Coronary artery (tissue), 2 donors: ENCODE measurements around the gene LMBR1.

Source experiments
- DNase-seq: peaks from one replicate; pipeline ENCODE4 v3.0.0-alpha.2; 2017; ENCODE audit warnings: low spot score
- H3K27ac ChIP-seq, 2 donors: fragments of 200-600 bp; sonication (generic); one replicate each; pipeline ENCODE4 v1.5.1; 2016 to 2019
- H3K4me3 ChIP-seq: fragments of 200-600 bp; sonication (generic); 2 replicates; pipeline ENCODE4 v1.5.1; 2016; ENCODE audit warnings: mild to moderate bottlenecking, moderate library complexity
- TF ChIP-seq, protein P1 (sequence below): fragments of 200-600 bp; sonication (generic); IDR thresholded peaks from one replicate; pipeline ENCODE4 v1.5.1; 2019; ENCODE audit warnings: antibody characterized with exemption

Gene LMBR1

DNA sequence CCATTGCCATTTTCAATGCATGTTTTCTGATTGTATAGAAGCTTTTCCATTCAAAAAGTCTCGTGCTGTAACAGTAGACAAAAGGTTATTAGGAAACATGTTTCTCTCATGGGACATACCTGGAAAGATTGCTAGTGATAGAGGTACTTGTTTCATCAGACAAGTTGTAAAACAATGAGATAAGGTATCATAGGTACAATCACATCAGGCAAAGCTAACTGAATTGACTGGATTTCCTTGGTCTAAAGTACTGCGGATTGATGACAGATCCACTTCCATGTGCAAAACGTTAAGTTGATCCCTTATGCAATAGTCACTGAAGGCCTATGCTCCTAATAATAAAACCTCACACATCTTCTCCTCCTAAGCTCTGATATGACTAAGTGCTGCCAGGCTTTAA is 258.9 kb downstream of the LMBR1 start:
- DNase-seq = no peak
- Histone ChIP-seq H3K27ac (no peak overlapping the region), H3K4me3 (no peak overlapping the region)
- TF ChIP-seq, protein P1, sequence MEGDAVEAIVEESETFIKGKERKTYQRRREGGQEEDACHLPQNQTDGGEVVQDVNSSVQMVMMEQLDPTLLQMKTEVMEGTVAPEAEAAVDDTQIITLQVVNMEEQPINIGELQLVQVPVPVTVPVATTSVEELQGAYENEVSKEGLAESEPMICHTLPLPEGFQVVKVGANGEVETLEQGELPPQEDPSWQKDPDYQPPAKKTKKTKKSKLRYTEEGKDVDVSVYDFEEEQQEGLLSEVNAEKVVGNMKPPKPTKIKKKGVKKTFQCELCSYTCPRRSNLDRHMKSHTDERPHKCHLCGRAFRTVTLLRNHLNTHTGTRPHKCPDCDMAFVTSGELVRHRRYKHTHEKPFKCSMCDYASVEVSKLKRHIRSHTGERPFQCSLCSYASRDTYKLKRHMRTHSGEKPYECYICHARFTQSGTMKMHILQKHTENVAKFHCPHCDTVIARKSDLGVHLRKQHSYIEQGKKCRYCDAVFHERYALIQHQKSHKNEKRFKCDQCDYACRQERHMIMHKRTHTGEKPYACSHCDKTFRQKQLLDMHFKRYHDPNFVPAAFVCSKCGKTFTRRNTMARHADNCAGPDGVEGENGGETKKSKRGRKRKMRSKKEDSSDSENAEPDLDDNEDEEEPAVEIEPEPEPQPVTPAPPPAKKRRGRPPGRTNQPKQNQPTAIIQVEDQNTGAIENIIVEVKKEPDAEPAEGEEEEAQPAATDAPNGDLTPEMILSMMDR = no peak

- no peak overlapping the region for H3K27ac ChIP-seq
- no peak for DNase-seq
- no peak overlapping the region for H3K4me3 ChIP-seq
- TF ChIP-seq, protein P1 = no peak
Observed at GRCh38 chr7:156629873-156630272, 263.1 kb downstream of the LMBR1 start.

DNA sequence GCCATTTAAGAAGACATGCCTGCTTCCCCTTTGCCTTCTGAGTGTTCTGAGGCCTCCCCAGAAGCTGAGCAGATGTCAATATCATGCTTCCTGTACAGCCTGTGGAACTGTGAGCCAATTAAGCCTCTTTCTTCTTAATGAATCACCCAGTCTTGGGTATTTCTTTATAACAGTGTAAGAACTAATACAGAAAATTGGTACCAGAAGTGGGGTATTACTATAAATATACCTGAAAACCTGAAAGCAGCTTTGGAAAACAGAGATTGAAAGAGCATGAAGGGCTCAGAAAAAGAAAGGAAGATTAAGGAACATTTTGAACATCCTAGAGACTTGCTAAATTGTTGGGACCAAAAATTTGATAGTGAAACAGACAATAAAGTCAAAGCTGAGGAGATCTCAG is 264.4 kb downstream of the LMBR1 start:
- no peak overlapping the region for H3K4me3 ChIP-seq
- DNase-seq = no peak
- H3K27ac ChIP-seq = no peak overlapping the region
- TF ChIP-seq, protein P1 = no peak
